Colonic mucosa (tissue), 4 donors: Measurements from ENCODE around the gene CDC27. TPM values are rescaled to one million over a fixed set of nuclear protein-coding genes. Genes with fewer than 3 reads are reported as not detected.
"Not testable (repeated sequence)": the region's sequence is repeated elsewhere in the genome, so short reads cannot be mapped to it uniquely, and the experiment has no call there.

Experiments
- DNase-seq: peaks from one replicate; pipeline ENCODE4 v3.0.0-alpha.2; 2020
- H3K27ac ChIP-seq: fragments of 200-600 bp; one replicate; pipeline ENCODE4 v1.8.0; 2021
- H3K27me3 ChIP-seq: fragments of 200-600 bp; one replicate; pipeline ENCODE4 v1.8.0; 2021
- H3K36me3 ChIP-seq: fragments of 200-600 bp; one replicate; pipeline ENCODE4 v1.8.0; 2021
- H3K4me1 ChIP-seq: fragments of 200-600 bp; one replicate; pipeline ENCODE4 v1.8.0; 2021; ENCODE audit warnings: mild to moderate bottlenecking
- H3K4me3 ChIP-seq: fragments of 200-600 bp; one replicate; pipeline ENCODE4 v1.8.0; 2021
- H3K9ac ChIP-seq, 2 donors: one replicate each; pipeline ENCODE4 v1.7.0; 2013; ENCODE audit warnings: control low read depth in 2 of 2, low read depth in 2 of 2, low read length in 2 of 2
- H3K9me3 ChIP-seq: fragments of 200-600 bp; one replicate; pipeline ENCODE4 v1.8.0; 2021
- intact Hi-C: fragments of 100-400 bp; cut with DNase I; formaldehyde crosslinking; loops from one replicate; pipeline ENCODE4 v1.14.1; 2022
- total RNA-seq, 2 donors: library from RNA; stranded (reverse); fragmentation: NEBNext Ultra II Directional in 1 of 2; extraction: Animal tissue kit (Norgen Biotek cat#: 25700) in 1 of 2; gene quantifications; one replicate each; pipeline ENCODE4 v1.2.1, GENCODE V29; 2021
- TF ChIP-seq, protein P1 (sequence below): fragments of 200-600 bp; IDR thresholded peaks from one replicate; pipeline ENCODE4 v1.8.0; 2022; ENCODE audit warnings: antibody characterized with exemption, mild to moderate bottlenecking
- donor health status: healthy.
- donor health status: DM: no; HTN: no; CAD: no.
- donor health status: DM: no; HTN: no; CAD: no.

Gene CDC27
- total RNA-seq, 2 donors from 2014 or later, result 60.4 to 65.5 TPM

DNA sequence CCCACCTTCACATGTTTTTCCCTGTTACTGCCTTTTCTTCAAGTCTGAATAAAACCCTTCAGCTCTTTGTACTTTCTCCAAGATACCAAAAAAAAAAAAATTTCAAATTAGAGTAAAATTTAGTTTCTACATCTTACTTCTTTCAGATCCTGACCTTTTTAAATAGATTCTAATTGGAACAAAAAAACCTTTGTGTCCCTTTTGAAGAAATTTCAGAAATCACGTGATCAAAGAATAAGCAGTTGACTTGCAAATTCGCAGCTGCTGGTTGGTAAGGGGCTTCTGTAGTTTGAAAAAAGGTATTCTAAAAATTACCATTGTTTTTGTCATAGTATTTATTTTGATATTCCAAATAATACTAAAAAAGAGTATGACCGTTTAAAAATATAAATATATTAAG lies 71.7 kb downstream of the CDC27 start:
- H3K9me3 ChIP-seq, result no peaks in the 10 kb centered on the region
- H3K27me3 ChIP-seq, result no peaks in the 10 kb centered on the region
- no peak overlapping the region for H3K4me3 ChIP-seq
- no peak overlapping the region for H3K27ac ChIP-seq
- intact Hi-C loops, result no loop called here
- no peak for DNase-seq
- H3K4me1 ChIP-seq, result no peaks in the 10 kb centered on the region
- no peaks in the 10 kb centered on the region for H3K36me3 ChIP-seq
- TF ChIP-seq, protein P1, sequence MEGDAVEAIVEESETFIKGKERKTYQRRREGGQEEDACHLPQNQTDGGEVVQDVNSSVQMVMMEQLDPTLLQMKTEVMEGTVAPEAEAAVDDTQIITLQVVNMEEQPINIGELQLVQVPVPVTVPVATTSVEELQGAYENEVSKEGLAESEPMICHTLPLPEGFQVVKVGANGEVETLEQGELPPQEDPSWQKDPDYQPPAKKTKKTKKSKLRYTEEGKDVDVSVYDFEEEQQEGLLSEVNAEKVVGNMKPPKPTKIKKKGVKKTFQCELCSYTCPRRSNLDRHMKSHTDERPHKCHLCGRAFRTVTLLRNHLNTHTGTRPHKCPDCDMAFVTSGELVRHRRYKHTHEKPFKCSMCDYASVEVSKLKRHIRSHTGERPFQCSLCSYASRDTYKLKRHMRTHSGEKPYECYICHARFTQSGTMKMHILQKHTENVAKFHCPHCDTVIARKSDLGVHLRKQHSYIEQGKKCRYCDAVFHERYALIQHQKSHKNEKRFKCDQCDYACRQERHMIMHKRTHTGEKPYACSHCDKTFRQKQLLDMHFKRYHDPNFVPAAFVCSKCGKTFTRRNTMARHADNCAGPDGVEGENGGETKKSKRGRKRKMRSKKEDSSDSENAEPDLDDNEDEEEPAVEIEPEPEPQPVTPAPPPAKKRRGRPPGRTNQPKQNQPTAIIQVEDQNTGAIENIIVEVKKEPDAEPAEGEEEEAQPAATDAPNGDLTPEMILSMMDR, result no peak
- no peak overlapping the region for H3K9ac ChIP-seq

DNA sequence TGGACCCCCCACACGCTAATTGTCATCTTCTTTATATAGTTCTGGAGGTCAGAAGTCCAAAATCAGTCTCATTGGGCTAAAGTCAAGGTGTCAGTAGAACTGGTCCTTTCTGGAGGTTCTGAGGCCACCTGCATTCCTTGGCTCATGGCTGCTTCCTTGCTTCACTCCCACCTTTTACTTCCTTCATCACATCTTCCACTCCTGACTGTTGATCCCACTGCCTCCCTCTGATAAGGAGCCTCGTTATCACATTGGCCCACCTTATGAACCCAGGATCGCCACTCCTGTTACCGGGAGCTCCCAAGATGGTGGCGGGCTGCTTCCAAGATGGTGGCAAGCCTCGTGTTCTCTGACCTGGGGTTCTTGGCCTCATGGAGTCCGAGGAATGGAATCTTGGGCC lies 83.0 kb downstream of the CDC27 start:
- H3K27me3 ChIP-seq, result no peaks in the 10 kb centered on the region
- intact Hi-C loops, result no loop called here
- DNase-seq, result no peak

DNA sequence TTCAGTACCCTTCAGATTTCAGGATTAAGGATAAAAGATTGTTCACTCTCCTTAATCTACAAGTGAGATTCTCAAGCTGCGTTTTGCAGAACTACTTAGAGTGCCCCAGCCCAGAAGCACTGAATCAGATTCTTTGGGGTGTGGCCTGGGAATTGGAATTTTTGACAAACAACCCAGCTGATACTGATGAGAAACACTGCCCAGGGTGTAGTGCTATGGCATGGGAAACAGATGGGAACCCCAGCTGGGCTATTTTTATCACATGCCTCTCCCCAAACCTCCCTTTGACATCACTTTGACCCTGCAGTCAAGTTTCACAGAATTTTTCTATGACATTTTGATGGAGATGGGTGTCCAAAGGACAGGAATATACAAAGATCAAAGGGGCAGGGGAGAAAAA lies 83.8 kb downstream of the CDC27 start:
- H3K9me3 ChIP-seq, H3K27me3 ChIP-seq, H3K4me3 ChIP-seq, H3K4me1 ChIP-seq, H3K9ac ChIP-seq, intact Hi-C loops, H3K27ac ChIP-seq, DNase-seq, H3K36me3 ChIP-seq: not testable (repeated sequence)

More for the DNA sequence above, 83.0 kb downstream of the CDC27 start:
- Histone ChIP-seq H3K27ac (no peak overlapping the region), H3K9me3 (no peaks in the 10 kb centered on the region), H3K9ac (no peak overlapping the region), H3K4me3 (no peak overlapping the region), H3K4me1 (no peaks in the 10 kb centered on the region), H3K36me3 (no peaks in the 10 kb centered on the region)
- TF ChIP-seq, protein P1, result no peak

DNA sequence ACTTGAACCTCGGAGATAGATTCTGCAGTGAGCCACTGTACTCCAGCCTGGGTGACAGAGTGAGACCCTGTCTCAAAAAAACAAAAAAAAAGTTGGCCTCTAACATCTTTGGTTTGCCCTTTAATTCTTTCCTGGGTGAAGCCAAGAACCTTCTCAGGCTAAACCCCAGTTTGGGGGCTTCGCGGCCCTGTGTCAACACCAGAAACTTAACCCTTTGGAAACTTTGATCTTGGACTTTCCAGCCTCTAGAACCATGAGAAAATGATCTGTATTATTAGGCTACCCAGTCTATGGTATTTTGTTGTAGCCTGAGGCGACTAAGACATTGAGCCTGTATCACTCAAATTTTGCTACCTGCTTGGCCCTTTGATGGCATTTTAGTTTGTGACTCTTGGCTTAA lies 86.2 kb downstream of the CDC27 start:
- Histone ChIP-seq H3K36me3 (no peaks in the 10 kb centered on the region), H3K4me3 (no peak overlapping the region), H3K9me3 (no peaks in the 10 kb centered on the region), H3K27ac (no peak overlapping the region), H3K9ac (no peak overlapping the region), H3K27me3 (no peaks in the 10 kb centered on the region), H3K4me1 (no peaks in the 10 kb centered on the region)
- DNase-seq, result no peak
- intact Hi-C loops, result no loop called here
- TF ChIP-seq, protein P1, result no peak

DNA sequence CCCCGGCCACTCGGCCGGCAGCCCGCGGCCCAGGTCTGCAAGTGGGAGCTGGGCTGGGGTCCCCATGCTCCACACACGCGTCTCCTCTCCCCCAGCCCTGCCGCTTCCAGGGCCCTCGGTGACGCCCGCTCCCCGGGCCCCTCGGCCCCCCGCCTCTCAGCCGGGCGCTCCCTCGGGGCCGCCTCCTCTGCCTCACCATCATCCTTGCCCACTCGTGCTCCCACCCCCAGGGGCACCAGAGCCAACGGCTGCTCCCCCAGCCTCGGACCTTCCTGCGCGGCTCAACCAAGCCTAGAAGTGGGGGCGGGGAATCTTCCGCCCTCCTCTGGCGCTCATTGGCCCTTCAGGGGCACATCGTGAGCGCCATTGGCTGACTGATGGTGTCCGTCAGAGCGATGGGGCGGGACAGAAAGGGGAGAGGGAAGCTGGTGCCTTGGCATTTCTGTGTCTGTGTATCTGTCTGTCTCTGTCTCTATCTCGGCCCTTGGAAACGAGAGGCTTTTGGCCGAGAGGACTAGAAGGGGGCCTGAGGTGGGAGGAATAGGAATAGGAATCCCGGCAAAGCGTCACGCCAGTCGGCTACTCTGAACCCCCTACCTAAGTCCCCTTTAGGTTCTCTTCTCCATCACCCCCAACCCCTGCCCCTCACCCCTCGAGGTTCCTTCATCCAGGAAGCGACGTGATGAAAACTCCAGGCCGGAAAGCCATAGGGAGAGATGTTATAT lies 88.9 kb downstream of the CDC27 start:
- TF ChIP-seq, protein P1, result no peak
- Histone ChIP-seq H3K4me3 (peak overlapping the region; percentile 87), H3K4me1 (no peaks in the 10 kb centered on the region), H3K9me3 (no peaks in the 10 kb centered on the region), H3K36me3 (no peaks in the 10 kb centered on the region), H3K27me3 (no peaks in the 10 kb centered on the region), H3K9ac (peak overlapping the region; percentile 46 to 96), H3K27ac (peak overlapping the region; percentile 45)
- intact Hi-C loops, result no loop called here
- DNase-seq, result peak; percentile 97

DNA sequence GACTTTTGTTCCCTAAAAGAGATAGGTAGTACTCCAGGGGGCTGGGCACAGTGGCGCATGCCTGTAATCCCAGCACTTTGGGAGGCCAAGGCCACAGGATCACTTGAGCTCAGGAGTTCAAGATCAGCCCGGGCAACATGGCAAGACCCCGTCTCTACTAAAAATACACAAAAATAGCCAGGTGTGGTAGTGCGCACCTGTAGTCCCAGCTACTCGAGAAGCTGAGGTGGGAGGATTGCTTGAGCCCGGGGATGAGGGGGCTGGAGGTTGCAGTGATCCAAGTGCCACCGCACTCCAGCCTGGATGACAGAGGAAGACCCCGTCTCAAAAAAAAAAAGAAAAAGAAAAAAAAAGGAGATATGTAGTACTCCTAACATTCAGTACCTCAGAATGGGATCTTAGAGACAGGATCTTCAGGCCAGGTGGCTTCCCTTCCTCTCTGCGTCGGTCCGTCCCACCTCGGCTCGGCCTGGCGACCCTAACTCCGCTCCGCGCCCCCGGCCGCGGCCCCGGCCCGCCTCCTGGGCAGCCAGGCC lies 89.6 kb downstream of the CDC27 start:
- no peaks in the 10 kb centered on the region for H3K9me3 ChIP-seq
- no peak for DNase-seq
- H3K4me3 ChIP-seq, result peak overlapping the region; percentile 87
- H3K9ac ChIP-seq, result peak overlapping the region; percentile 46 to 96
- H3K36me3 ChIP-seq, result no peaks in the 10 kb centered on the region
- intact Hi-C loops, result no loop called here
- H3K4me1 ChIP-seq, result no peaks in the 10 kb centered on the region
- H3K27ac ChIP-seq, result peak overlapping the region; percentile 45
- H3K27me3 ChIP-seq, result no peaks in the 10 kb centered on the region
- TF ChIP-seq, protein P1, result no peak
